Astrocyte of the cerebellum (primary cell): ENCODE measurements around the gene ERBB2.

ENCODE experiments used
- DNase-seq: peaks from one replicate; pipeline ENCODE4 v3.0.0-alpha.2; 2011; ENCODE audit warnings: low read depth
- H3K4me3 ChIP-seq: 2 replicates; pipeline ENCODE4 v1.5.1; 2011; ENCODE audit warnings: mild to moderate bottlenecking, low read depth, low read length, moderate library complexity
- CTCF ChIP-seq: IDR thresholded peaks from 2 replicates; pipeline ENCODE4 v1.5.1; 2012; ENCODE audit warnings: low read length, low read depth, moderate library complexity, mild to moderate bottlenecking; ENCODE audit errors: missing control alignments
- in situ Hi-C: cut with HindIII; loops from 2 replicates; pipeline ENCODE4 v1.10.0; 2017; ENCODE audit warnings: low sequenced_read_pairs

The ERBB2 gene

GRCh38 chr17:39699818-39700147 is at the start of gene ERBB2:
TSS of gene ERBB2 (plus strand) at chr17:39700064. CDS start at chr17:39700239, 175 bp downstream.
- in situ Hi-C loops, result no loop called here
- no peak for TF ChIP-seq CTCF
- peak within 1 kb of the TSS; percentile 85 for H3K4me3 ChIP-seq
- DNase-seq, result peak; percentile 47

GRCh38 chr17:39650121-39650579 is 49.7 kb upstream of the ERBB2 start:
- in situ Hi-C loops, result no loop called here
- no peak for DNase-seq
- no peak overlapping the region for H3K4me3 ChIP-seq
- TF ChIP-seq CTCF, result no peak

GRCh38 chr17:39651923-39652586 is 47.8 kb upstream of the ERBB2 start:
- in situ Hi-C loops, result no loop called here

GRCh38 chr17:39652587-39653315 is 47.1 kb upstream of the ERBB2 start:
- no peak overlapping the region for H3K4me3 ChIP-seq
- DNase-seq, result no peak
- no peak for TF ChIP-seq CTCF
- in situ Hi-C loops, result no loop called here

More at GRCh38 chr17:39651923-39652586, 47.8 kb upstream of the ERBB2 start:
- no peak for TF ChIP-seq CTCF
- no peak overlapping the region for H3K4me3 ChIP-seq
- no peak for DNase-seq

GRCh38 chr17:39653316-39653661 is 46.6 kb upstream of the ERBB2 start:
- no peak for DNase-seq
- no peak overlapping the region for H3K4me3 ChIP-seq
- no peak for TF ChIP-seq CTCF
- in situ Hi-C loops, result no loop called here

GRCh38 chr17:39653662-39654331 is 46.1 kb upstream of the ERBB2 start:
- DNase-seq, result no peak
- H3K4me3 ChIP-seq, result no peak overlapping the region
- TF ChIP-seq CTCF, result peak; percentile 90
- in situ Hi-C loops, result no loop called here
